Osteoblast (primary cell): ENCODE measurements around the gene GPR15LG. TPM values are rescaled to one million over a fixed set of nuclear protein-coding genes. Genes with fewer than 3 reads are reported as not detected.
A peak's percentile ranks its signal among the peaks of the same experiment; 100 is the strongest.

Experiments used
- DNase-seq: peaks from one replicate; pipeline ENCODE4 v3.0.0; 2011; ENCODE audit warnings: low spot score, mixed read lengths; ENCODE audit not compliant: insufficient read length; ENCODE audit errors: missing footprints
- H2AFZ ChIP-seq: 2 replicates; pipeline ENCODE4 v1.6.0; 2011; ENCODE audit warnings: mild to moderate bottlenecking, low read length
- H3K27ac ChIP-seq: 2 replicates; pipeline ENCODE4 v1.5.1; 2011; ENCODE audit warnings: mild to moderate bottlenecking, low read depth, low read length, moderate library complexity
- H3K27me3 ChIP-seq: 2 replicates; pipeline ENCODE4 v1.6.0; 2012; ENCODE audit warnings: mild to moderate bottlenecking, control low read depth, inconsistent platforms, low read length, moderate library complexity; ENCODE audit not compliant: insufficient read depth
- H3K36me3 ChIP-seq: 2 replicates; pipeline ENCODE4 v1.5.1; 2011; ENCODE audit warnings: mild to moderate bottlenecking, low read length, control low read depth, moderate library complexity; ENCODE audit not compliant: insufficient read depth
- H3K4me1 ChIP-seq: 2 replicates; pipeline ENCODE4 v1.5.1; 2011; ENCODE audit warnings: mild to moderate bottlenecking, low read length, control low read depth, moderate library complexity; ENCODE audit not compliant: insufficient read depth
- H3K4me2 ChIP-seq: 2 replicates; pipeline ENCODE4 v1.6.0; 2011; ENCODE audit warnings: mild to moderate bottlenecking, low read length; ENCODE audit not compliant: insufficient read depth
- H3K4me3 ChIP-seq: fragments of 200-600 bp; sonication (generic); 3 replicates; pipeline ENCODE4 v1.5.1; 2012; ENCODE audit warnings: mild to moderate bottlenecking, low read length, inconsistent platforms; ENCODE audit not compliant: insufficient read depth
- H3K79me2 ChIP-seq: 2 replicates; pipeline ENCODE4 v1.6.0; 2012; ENCODE audit warnings: mild to moderate bottlenecking, low read length, control low read depth, inconsistent platforms; ENCODE audit not compliant: insufficient read depth
- H3K9me3 ChIP-seq: 2 replicates; pipeline ENCODE4 v1.5.1; 2011; ENCODE audit warnings: low read depth, low read length, control low read depth
- H4K20me1 ChIP-seq: 2 replicates; pipeline ENCODE4 v1.6.0; 2012; ENCODE audit warnings: mild to moderate bottlenecking, low read length, control low read depth; ENCODE audit not compliant: insufficient read depth
- total RNA-seq: library from RNA; depleted of rRNA; stranded (reverse); fragments of >200 nt; gene quantifications from 2 replicates; pipeline ENCODE4 v1.2.3, GENCODE V29; 2012
- TF ChIP-seq, protein P1 (sequence below): IDR thresholded peaks from 2 replicates; pipeline ENCODE4 v1.5.1; 2011; ENCODE audit warnings: mild to moderate bottlenecking, low read depth, low read length, moderate library complexity; ENCODE audit errors: extremely low read depth

The GPR15LG gene
- total RNA-seq, 1 donor: not detected

DNA sequence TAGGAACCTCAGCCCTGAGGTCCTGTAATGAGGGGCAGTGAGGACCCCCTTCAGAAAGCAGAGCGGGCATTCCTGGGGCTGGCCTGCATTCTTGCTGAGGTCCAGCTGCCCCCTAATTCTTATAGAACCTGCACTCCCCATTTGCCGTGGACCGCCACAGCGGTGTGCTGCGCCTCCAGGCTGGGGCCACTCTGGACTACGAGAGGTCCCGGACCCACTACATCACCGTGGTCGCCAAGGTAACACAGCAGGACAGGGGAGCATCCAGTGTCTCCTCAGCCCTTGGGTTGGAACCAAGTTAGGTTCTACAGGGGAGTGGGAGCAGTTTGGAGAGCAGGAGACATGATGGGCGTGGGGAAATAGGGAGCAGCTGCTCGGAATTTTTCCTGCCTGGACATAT lies 28.1 kb downstream of the GPR15LG start:
- Histone ChIP-seq H3K4me3 (no peak overlapping the region), H2AFZ (no peak overlapping the region), H3K36me3 (no peaks in the 10 kb centered on the region), H3K27ac (no peak overlapping the region), H3K4me1 (no peaks in the 10 kb centered on the region), H4K20me1 (no peaks in the 10 kb centered on the region), H3K79me2 (no peaks in the 10 kb centered on the region), H3K9me3 (no peaks in the 10 kb centered on the region), H3K27me3 (peaks cover 3% of the 10 kb centered on the region), H3K4me2 (no peak overlapping the region)
- DNase-seq: no peak
- TF ChIP-seq, protein P1, sequence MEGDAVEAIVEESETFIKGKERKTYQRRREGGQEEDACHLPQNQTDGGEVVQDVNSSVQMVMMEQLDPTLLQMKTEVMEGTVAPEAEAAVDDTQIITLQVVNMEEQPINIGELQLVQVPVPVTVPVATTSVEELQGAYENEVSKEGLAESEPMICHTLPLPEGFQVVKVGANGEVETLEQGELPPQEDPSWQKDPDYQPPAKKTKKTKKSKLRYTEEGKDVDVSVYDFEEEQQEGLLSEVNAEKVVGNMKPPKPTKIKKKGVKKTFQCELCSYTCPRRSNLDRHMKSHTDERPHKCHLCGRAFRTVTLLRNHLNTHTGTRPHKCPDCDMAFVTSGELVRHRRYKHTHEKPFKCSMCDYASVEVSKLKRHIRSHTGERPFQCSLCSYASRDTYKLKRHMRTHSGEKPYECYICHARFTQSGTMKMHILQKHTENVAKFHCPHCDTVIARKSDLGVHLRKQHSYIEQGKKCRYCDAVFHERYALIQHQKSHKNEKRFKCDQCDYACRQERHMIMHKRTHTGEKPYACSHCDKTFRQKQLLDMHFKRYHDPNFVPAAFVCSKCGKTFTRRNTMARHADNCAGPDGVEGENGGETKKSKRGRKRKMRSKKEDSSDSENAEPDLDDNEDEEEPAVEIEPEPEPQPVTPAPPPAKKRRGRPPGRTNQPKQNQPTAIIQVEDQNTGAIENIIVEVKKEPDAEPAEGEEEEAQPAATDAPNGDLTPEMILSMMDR: no peak

GRCh38 chr10:84202349-84202748 lies 28.7 kb downstream of the GPR15LG start:
- Histone ChIP-seq H3K4me3 (no peak overlapping the region), H3K4me2 (no peak overlapping the region), H3K27me3 (peaks cover 3% of the 10 kb centered on the region), H3K36me3 (no peaks in the 10 kb centered on the region), H4K20me1 (no peaks in the 10 kb centered on the region), H2AFZ (no peak overlapping the region), H3K4me1 (no peaks in the 10 kb centered on the region), H3K27ac (no peak overlapping the region), H3K9me3 (no peaks in the 10 kb centered on the region), H3K79me2 (no peaks in the 10 kb centered on the region)
- TF ChIP-seq, protein P1: no peak
- DNase-seq: no peak

GRCh38 chr10:84204122-84204521 lies 30.5 kb downstream of the GPR15LG start:
- Histone ChIP-seq H3K36me3 (no peaks in the 10 kb centered on the region), H3K27ac (no peak overlapping the region), H4K20me1 (no peaks in the 10 kb centered on the region), H2AFZ (no peak overlapping the region), H3K4me3 (no peak overlapping the region), H3K4me1 (no peaks in the 10 kb centered on the region), H3K27me3 (peaks cover 3% of the 10 kb centered on the region), H3K79me2 (no peaks in the 10 kb centered on the region), H3K9me3 (no peaks in the 10 kb centered on the region), H3K4me2 (no peak overlapping the region)
- no peak for DNase-seq
- TF ChIP-seq, protein P1: peak; percentile 37

GRCh38 chr10:84204610-84205009 lies 31.0 kb downstream of the GPR15LG start:
- Histone ChIP-seq H3K9me3 (no peaks in the 10 kb centered on the region), H4K20me1 (no peaks in the 10 kb centered on the region), H3K4me1 (no peaks in the 10 kb centered on the region), H3K79me2 (no peaks in the 10 kb centered on the region), H3K27me3 (peaks cover under 1% of the 10 kb centered on the region), H3K36me3 (no peaks in the 10 kb centered on the region), H2AFZ (no peak overlapping the region), H3K4me3 (no peak overlapping the region), H3K4me2 (no peak overlapping the region), H3K27ac (no peak overlapping the region)
- TF ChIP-seq, protein P1: no peak
- DNase-seq: no peak
